AG09319 (cell line): ENCODE results near the gene PLEKHG4B.
A peak's percentile ranks its signal among the peaks of the same experiment; 100 is the strongest.
"Not testable (repeated sequence)": the region's sequence is repeated elsewhere in the genome, so short reads cannot be mapped to it uniquely, and the experiment has no call there.

Experiments
- DNase-seq: peaks from one replicate; pipeline ENCODE4 v3.0.0-alpha.2; 2010; ENCODE audit warnings: low read depth; ENCODE audit errors: extremely low read depth
- CTCF ChIP-seq: IDR thresholded peaks from 2 replicates; pipeline ENCODE4 v1.5.1; 2011; ENCODE audit warnings: low read depth, mild to moderate bottlenecking, inconsistent platforms, low read length, moderate library complexity

PLEKHG4B gene, protein sequence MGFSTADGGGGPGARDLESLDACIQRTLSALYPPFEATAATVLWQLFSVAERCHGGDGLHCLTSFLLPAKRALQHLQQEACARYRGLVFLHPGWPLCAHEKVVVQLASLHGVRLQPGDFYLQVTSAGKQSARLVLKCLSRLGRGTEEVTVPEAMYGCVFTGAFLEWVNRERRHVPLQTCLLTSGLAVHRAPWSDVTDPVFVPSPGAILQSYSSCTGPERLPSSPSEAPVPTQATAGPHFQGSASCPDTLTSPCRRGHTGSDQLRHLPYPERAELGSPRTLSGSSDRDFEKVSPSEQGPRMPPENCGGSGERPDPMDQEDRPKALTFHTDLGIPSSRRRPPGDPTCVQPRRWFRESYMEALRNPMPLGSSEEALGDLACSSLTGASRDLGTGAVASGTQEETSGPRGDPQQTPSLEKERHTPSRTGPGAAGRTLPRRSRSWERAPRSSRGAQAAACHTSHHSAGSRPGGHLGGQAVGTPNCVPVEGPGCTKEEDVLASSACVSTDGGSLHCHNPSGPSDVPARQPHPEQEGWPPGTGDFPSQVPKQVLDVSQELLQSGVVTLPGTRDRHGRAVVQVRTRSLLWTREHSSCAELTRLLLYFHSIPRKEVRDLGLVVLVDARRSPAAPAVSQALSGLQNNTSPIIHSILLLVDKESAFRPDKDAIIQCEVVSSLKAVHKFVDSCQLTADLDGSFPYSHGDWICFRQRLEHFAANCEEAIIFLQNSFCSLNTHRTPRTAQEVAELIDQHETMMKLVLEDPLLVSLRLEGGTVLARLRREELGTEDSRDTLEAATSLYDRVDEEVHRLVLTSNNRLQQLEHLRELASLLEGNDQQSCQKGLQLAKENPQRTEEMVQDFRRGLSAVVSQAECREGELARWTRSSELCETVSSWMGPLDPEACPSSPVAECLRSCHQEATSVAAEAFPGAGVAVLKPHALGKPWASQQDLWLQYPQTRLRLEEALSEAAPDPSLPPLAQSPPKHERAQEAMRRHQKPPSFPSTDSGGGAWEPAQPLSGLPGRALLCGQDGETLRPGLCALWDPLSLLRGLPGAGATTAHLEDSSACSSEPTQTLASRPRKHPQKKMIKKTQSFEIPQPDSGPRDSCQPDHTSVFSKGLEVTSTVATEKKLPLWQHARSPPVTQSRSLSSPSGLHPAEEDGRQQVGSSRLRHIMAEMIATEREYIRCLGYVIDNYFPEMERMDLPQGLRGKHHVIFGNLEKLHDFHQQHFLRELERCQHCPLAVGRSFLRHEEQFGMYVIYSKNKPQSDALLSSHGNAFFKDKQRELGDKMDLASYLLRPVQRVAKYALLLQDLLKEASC (N-terminal part only)

GRCh38 chr5:91556-92263 is at the start of gene PLEKHG4B:
Gene PLEKHG4B, plus strand, starts transcription at chr5:92168. Its CDS starts 64 bp downstream, at chr5:92232.
- TF ChIP-seq CTCF, result no peak
- no peak for DNase-seq

GRCh38 chr5:42250-42649 is 49.7 kb upstream of the PLEKHG4B start:
- TF ChIP-seq CTCF, result peak; percentile 34

DNA sequence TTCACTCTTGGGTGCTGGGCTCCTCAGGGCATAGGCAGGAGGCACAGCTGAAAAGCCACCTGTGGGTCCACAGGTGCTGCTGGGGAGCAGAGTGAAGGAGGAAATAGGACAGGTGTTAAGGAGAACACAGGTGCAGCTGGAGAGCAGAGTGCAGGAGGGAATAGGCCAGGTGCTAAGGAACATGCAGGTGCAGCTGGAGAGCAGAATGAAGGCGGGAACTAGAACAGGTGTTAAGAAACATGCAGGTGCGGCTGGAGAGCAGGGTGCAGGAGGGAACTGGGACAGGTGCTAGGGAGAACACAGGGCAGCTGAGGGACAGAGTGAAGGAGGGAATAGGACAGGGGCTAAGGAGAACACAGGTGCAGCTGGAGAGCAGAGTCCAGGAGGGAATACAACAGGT is 43.8 kb upstream of the PLEKHG4B start:
- no peak for TF ChIP-seq CTCF
- DNase-seq, result no peak

More at GRCh38 chr5:42250-42649, 49.7 kb upstream of the PLEKHG4B start:
- DNase-seq, result no peak

GRCh38 chr5:49530-49929 is 42.4 kb upstream of the PLEKHG4B start:
- not testable (repeated sequence) for DNase-seq

DNA sequence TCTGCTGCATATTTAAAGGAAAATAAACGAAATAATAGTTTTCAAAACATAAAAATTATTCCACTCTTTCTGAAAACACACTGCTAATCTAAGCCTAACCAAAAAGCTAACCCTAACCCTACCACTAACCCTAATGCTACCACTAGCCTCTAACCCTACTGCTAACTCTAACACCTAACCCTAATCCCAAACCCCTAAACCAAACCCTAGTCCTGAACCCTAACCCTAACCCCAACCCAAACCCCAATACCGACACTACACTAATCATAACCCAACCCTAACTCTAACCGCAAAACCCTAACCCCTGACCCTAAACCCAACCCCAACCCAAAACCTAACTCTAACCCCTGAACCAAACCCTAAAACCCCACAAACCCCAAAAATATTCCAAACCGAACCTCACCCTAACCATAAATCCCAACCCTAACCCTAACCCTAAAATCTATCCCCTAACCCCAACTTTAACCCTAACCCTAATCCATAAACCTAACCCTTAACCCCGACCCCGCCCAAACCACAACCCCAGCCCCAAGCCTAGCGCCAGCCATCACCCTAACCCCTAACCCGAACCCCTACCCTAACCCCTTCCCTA is 41.9 kb upstream of the PLEKHG4B start:
- no peak for TF ChIP-seq CTCF
- DNase-seq, result no peak

DNA sequence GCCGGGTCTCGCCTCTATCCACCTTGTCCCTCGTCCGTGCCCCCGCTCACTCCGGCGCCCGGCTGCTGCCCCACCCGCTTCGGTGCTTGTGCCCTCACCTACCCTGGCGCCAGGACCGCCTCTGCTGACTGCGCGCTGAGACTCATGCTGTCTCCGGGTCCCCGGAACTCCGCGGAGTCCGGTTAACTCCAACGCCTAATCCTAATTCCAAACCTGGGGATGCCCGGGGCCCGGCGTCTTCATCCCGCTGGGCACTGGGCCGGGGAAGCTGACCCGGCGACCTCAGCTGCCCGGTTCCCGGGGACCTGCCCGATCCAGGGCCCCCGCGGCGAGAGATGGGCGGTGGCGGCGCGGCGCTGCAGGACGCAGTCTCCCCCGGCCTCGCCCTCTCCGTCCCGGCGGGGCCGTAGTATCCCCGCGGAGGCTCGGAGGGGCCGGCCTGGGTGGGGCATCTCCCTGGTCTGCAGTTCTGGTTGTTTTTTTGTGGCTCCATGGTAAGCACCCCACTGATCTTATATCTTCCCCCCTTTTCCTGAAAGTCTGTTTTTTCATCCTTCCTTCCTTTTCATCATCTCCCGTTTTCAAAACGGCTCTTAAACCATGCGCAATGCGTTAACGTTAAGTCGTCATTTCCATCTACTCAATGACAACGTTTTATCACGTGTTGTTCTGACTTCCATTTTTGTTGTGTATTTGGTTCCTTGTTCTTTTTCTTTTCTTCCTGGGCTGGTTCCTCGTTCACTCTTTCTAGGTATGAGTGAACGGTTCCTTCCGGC is 41.1 kb upstream of the PLEKHG4B start:
- DNase-seq, result no peak
- no peak for TF ChIP-seq CTCF
